CD4-positive, CD25-positive, alpha-beta regulatory T cell (primary cell): ENCODE measurements around the gene ZNF385C. TPM values are rescaled to one million over a fixed set of nuclear protein-coding genes. Genes with fewer than 3 reads are reported as not detected.

ENCODE experiments used
- ATAC-seq, 2 donors: fragments of 150-1000 bp; cut with Tn5 transposase; one replicate each; pipeline ENCODE4 v1.10.0; 2021; ENCODE audit warnings: low read depth in 2 of 2, moderate number of reproducible peaks in 2 of 2, moderate library complexity in 1 of 2
- DNase-seq, 3 donors: peaks; one replicate each; pipeline versions ENCODE4 v3.0.0 to v3.0.0-alpha.2; 2012 to 2022; ENCODE audit warnings: mixed read lengths in 1 of 3
- H3K27ac ChIP-seq: one replicate; pipeline ENCODE4 v1.7.0; 2013; ENCODE audit warnings: mild to moderate bottlenecking, low read length; ENCODE audit not compliant: insufficient read depth, poor library complexity, severe bottlenecking
- H3K27me3 ChIP-seq: one replicate; pipeline ENCODE4 v1.7.0; 2013; ENCODE audit warnings: low read length; ENCODE audit not compliant: control insufficient read depth, insufficient read depth
- H3K36me3 ChIP-seq: one replicate; pipeline ENCODE4 v1.7.0; 2013; ENCODE audit warnings: mild to moderate bottlenecking, low read length, moderate library complexity; ENCODE audit not compliant: control insufficient read depth, insufficient read depth
- H3K4me1 ChIP-seq: 2 replicates; pipeline ENCODE4 v1.7.0; 2013; ENCODE audit warnings: mild to moderate bottlenecking, low read length; ENCODE audit not compliant: insufficient read depth, control insufficient read depth, poor library complexity, severe bottlenecking
- H3K4me3 ChIP-seq: one replicate; pipeline ENCODE4 v1.7.0; 2013; ENCODE audit warnings: low read depth, mild to moderate bottlenecking, low read length, moderate library complexity
- H3K9me3 ChIP-seq, 2 experiments: 1 replicate in 1 of 2; 2 replicates in 1 of 2; pipeline ENCODE4 v1.7.0; 2013; ENCODE audit warnings: low read length in 2 of 2, mild to moderate bottlenecking in 1 of 2, moderate library complexity in 1 of 2; ENCODE audit not compliant: control insufficient read depth in 2 of 2
- H3K27ac Mint-ChIP-seq, 3 donors: one replicate each; pipeline ENCODE4 v1.8.0; 2020 to 2022; ENCODE audit warnings: mild to moderate bottlenecking in 3 of 3, mixed read lengths in 3 of 3, moderate library complexity in 2 of 3
- H3K27me3 Mint-ChIP-seq: one replicate; pipeline ENCODE4 v1.8.0; 2022; ENCODE audit warnings: mild to moderate bottlenecking, mixed read lengths
- H3K36me3 Mint-ChIP-seq: one replicate; pipeline ENCODE4 v1.8.0; 2020; ENCODE audit warnings: mixed read lengths
- H3K4me1 Mint-ChIP-seq, 4 donors: one replicate each; pipeline ENCODE4 v1.8.0; 2020 to 2022; ENCODE audit warnings: mixed read lengths in 4 of 4, mild to moderate bottlenecking in 1 of 4
- H3K4me3 Mint-ChIP-seq, 4 donors: one replicate each; pipeline ENCODE4 v1.8.0; 2020 to 2022; ENCODE audit warnings: mild to moderate bottlenecking in 4 of 4, mixed read lengths in 4 of 4, moderate library complexity in 3 of 4
- H3K9me3 Mint-ChIP-seq, 7 donors: one replicate each; pipeline ENCODE4 v1.8.0; 2020 to 2022; ENCODE audit warnings: mixed read lengths in 7 of 7, mild to moderate bottlenecking in 3 of 7, moderate library complexity in 2 of 7
- polyA plus RNA-seq, 4 donors: library from polyadenylated mRNA; unstranded; fragments of 300-500 nt; fragmentation: Illumina TruSeq; gene quantifications; one replicate each; pipeline ENCODE4 v1.2.3, GENCODE V29; 2021
- total RNA-seq: library from RNA; stranded (reverse); gene quantifications from one replicate; pipeline ENCODE4 v1.2.3, GENCODE V29; 2022

ZNF385C gene
- total and polyA plus RNA-seq, 5 donors from 2014 or later: 0.21 TPM; not detected in 4

DNA sequence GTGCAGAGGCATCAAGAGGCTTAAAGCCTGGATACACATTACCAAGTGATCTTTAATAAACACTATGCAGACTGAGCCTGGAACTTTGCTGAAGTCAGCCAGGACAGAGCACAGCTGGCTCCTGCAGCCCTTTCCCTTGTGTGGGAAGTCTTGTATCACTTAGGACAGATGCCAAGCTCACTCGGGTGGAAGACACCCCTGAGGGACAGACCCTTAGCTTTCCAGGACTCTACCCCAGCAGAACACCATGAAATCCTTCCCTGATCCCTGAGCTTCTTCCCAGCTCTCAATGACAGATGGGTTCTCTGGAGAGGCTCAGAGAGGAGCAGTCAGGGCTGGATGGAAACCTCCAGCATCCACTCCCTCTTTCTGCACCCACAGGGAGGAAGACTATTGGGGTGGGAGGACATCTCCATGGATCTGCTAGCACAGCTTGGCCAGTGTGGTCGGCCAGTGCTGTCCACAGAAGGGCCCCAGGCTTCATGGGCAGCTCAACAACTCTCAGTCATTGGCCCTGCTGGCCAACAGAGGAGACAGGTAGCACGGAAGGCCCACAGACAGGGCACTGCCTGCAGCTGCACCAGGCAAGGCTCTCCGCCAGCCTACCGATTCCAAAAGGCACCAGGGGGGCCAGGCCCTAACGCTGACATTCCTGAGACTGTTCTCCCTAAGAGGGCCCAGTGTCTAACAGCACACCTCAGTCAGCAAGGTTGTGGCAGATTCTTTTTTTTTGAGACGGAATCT is 40.6 kb upstream of the ZNF385C start:
- Mint-ChIP-seq H3K9me3 (no peaks in the 10 kb centered on the region), H3K4me1 (peaks cover 0 to 86% (median 50%) of the 10 kb centered on the region in 4 donors), H3K27me3 (no peaks in the 10 kb centered on the region), H3K4me3 (no peak overlapping the region), H3K27ac (peak overlapping the region in 1 of 3 donors; percentile 47), H3K36me3 (peaks cover 12% of the 10 kb centered on the region)
- peaks cover 36% of the 10 kb centered on the region for H3K4me1 ChIP-seq
- peaks cover 43% of the 10 kb centered on the region for H3K36me3 ChIP-seq
- ATAC-seq (no peak), DNase-seq (no peak)
- no peak overlapping the region for H3K27ac ChIP-seq
- H3K9me3 ChIP-seq: no peaks in the 10 kb centered on the region
- H3K4me3 ChIP-seq: no peak overlapping the region
- no peaks in the 10 kb centered on the region for H3K27me3 ChIP-seq

DNA sequence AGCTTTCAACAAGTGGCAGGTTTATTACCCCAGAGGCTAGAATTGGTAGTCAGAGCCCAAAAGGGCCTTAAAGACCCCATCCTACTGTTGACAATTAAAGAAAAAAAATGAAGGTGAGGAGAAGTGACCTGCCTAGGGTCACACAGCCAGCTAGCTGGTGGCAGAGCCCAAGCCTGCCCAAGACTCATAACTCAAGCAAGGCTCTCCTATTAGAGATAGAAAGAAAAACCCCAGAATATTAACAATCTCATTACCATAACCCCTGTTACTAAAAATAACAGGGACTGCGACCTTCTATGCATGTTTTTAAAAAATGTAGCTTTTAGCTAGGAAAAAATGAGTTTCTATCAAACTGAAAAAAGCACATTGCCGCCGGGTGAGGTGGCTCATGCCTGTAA is 38.4 kb upstream of the ZNF385C start:
- H3K27ac ChIP-seq: no peak overlapping the region
- no peaks in the 10 kb centered on the region for H3K9me3 ChIP-seq
- ATAC-seq (no peak), DNase-seq (no peak)
- H3K4me1 Mint-ChIP-seq: peaks cover 12 to 90% (median 55%) of the 10 kb centered on the region in 4 donors
- no peaks in the 10 kb centered on the region for H3K27me3 ChIP-seq
- no peaks in the 10 kb centered on the region for H3K27me3 Mint-ChIP-seq
- peak overlapping the region; percentile 85 to 93 (median 88) for H3K27ac Mint-ChIP-seq
- no peaks in the 10 kb centered on the region for H3K9me3 Mint-ChIP-seq
- H3K4me3 ChIP-seq: no peak overlapping the region
- H3K36me3 ChIP-seq: peaks cover 30% of the 10 kb centered on the region
- H3K4me3 Mint-ChIP-seq: peak overlapping the region in 1 of 4 donors; percentile 24
- peaks cover 11% of the 10 kb centered on the region for H3K36me3 Mint-ChIP-seq
- peaks cover 52% of the 10 kb centered on the region for H3K4me1 ChIP-seq

DNA sequence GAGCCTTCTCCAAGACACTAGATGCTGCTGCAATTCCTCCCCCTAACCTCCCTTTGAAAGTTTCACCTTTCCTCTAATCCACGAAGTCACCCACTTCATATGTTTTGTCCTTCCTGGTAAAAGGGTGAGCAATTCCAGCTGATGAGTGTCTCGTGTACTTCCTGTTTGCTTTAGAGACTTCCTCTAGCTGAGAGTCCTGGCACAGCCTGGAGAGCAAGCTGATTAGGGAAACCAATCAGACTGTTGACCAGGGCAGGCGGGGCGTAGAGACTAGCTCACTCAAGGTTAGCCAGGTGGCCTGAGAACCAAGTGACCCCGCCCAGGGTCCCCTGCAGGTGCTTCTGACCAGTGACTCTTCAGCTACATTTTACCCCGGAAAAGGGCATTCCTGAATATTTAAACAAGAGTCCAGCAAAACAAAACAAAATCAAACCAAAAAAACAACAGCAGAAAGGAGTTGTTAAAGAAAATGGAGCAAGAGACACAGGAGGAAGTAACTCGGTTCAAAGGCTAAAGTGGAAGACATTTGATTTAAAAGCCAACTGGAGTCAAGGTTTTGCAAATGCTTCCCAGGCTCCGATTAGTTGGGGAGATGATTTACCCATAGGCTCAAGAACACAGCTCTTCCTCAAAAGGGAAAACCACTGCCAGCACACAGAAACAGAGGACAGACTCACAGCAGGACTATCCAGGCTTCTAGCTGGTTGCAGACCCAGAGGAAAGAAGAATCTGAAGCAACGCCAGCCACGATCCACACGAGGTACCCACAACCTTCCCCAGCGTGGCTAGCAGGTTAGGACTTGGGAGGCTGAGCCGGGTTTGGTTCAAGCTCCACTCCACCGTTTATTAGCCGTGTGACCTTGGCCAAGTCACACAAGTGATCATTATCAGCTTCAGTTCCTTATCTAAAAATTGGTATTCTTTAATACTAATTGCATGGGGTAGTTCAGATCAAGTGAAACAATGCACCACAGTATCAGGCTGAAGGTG is 37.7 kb upstream of the ZNF385C start:
- peaks cover 13% of the 10 kb centered on the region for H3K36me3 Mint-ChIP-seq
- Histone ChIP-seq H3K9me3 (no peaks in the 10 kb centered on the region), H3K27me3 (no peaks in the 10 kb centered on the region), H3K36me3 (peaks cover 29% of the 10 kb centered on the region), H3K27ac (peak overlapping the region; percentile 6), H3K4me3 (peak overlapping the region; percentile 18), H3K4me1 (peaks cover 52% of the 10 kb centered on the region)
- no peak for ATAC-seq
- H3K27me3 Mint-ChIP-seq: no peaks in the 10 kb centered on the region
- peak overlapping the region in 3 of 4 donors; percentile 7 to 24 (median 15) for H3K4me3 Mint-ChIP-seq
- H3K9me3 Mint-ChIP-seq: no peaks in the 10 kb centered on the region
- peaks cover 12 to 89% (median 56%) of the 10 kb centered on the region in 4 donors for H3K4me1 Mint-ChIP-seq
- no peak for DNase-seq
- peak overlapping the region; percentile 85 to 93 (median 88) for H3K27ac Mint-ChIP-seq

DNA sequence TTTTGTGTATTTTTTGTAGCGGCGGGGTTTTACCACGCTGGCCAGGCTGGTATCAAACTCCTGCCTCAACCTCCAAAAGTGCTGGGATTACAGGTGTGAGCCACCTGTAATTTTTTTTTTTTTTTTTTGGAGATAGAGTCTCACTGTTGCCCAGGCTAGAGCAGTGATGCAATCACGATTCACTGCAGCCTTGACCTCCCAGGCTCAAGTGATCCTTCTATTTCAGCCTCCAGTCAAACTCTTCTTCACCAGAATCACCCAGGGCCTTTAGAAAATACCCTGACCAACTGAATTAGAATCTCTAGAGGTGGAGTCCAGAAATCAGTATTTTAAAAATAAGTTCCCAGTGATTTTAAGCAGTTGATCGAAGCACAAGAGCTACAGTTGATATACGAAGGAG is 36.9 kb upstream of the ZNF385C start:
- Histone ChIP-seq H3K9me3 (no peaks in the 10 kb centered on the region), H3K4me3 (no peak overlapping the region), H3K36me3 (peaks cover 36% of the 10 kb centered on the region), H3K27ac (no peak overlapping the region), H3K4me1 (peaks cover 52% of the 10 kb centered on the region), H3K27me3 (no peaks in the 10 kb centered on the region)
- Mint-ChIP-seq H3K27ac (peak overlapping the region in 2 of 3 donors; percentile 85 to 93), H3K27me3 (no peaks in the 10 kb centered on the region), H3K4me3 (peak overlapping the region in 1 of 4 donors; percentile 7), H3K36me3 (peaks cover 16% of the 10 kb centered on the region), H3K9me3 (no peaks in the 10 kb centered on the region), H3K4me1 (peaks cover 12 to 89% (median 57%) of the 10 kb centered on the region in 4 donors)
- no peak for DNase-seq
- ATAC-seq: no peak

DNA sequence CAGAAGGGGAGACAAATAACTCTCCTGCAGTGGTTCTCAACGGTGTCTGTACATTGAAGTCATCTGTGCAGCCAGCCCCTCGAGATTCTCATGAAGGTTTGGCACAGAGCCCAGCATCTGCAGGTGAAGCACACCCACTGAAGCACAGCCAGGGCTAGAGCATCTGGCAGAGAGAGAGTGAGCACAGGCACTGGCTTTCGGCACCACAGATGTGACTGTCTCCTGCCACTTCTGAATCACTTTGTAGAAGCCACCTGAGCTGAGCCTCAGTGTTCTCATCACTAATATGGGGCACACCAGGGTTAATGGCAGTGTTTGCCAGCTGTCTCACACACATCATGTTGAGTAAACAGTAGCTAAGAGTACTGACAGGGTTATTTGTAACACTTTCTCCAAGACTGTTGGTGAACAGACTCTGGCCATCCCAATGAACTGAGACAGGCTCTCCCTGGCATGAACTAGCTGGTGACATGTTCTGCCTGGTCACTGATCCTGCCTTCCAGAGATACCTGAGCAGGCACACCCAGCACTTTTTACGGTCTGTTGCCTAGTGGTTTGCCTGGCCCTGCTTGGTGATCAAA is 35.3 kb upstream of the ZNF385C start:
- Histone ChIP-seq H3K4me3 (no peak overlapping the region), H3K9me3 (no peaks in the 10 kb centered on the region), H3K36me3 (peaks cover 49% of the 10 kb centered on the region), H3K4me1 (peaks cover 49% of the 10 kb centered on the region), H3K27ac (no peak overlapping the region), H3K27me3 (no peaks in the 10 kb centered on the region)
- Mint-ChIP-seq H3K36me3 (peaks cover 21% of the 10 kb centered on the region), H3K4me3 (peak overlapping the region in 2 of 4 donors; percentile 21 to 29), H3K27ac (peak overlapping the region; percentile 72 to 84 (median 74)), H3K4me1 (peaks cover 12 to 75% (median 54%) of the 10 kb centered on the region in 4 donors), H3K9me3 (no peaks in the 10 kb centered on the region), H3K27me3 (no peaks in the 10 kb centered on the region)
- ATAC-seq: peak; percentile 63 to 79
- DNase-seq: peak in 1 of 3 donors; percentile 42

DNA sequence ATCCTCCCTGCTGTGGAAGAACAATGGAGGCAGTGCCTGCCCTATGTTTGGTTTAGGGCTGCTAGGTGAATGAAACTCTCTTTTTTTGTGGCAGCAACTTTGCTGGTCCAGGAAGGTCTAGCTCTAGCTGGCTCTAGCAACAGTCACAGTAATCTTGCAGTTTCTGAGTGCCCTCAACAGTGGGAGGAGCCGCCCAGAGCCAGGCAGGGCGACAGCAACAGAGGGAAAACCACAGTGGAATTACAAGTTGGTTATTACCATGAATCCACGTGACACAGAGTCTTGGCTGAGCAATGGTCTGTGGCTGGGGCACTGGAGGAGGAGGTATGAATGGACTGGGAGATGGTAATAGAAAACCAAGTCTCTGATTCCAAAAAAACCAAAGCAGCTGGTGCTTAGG is 34.7 kb upstream of the ZNF385C start:
- Histone ChIP-seq H3K27me3 (no peaks in the 10 kb centered on the region), H3K4me1 (peaks cover 45% of the 10 kb centered on the region), H3K36me3 (peaks cover 55% of the 10 kb centered on the region), H3K4me3 (no peak overlapping the region), H3K9me3 (no peaks in the 10 kb centered on the region), H3K27ac (no peak overlapping the region)
- peaks cover 26% of the 10 kb centered on the region for H3K36me3 Mint-ChIP-seq
- ATAC-seq: peak in 1 of 2 donors; percentile 12
- H3K4me1 Mint-ChIP-seq: peaks cover 12 to 69% (median 49%) of the 10 kb centered on the region in 4 donors
- H3K27ac Mint-ChIP-seq: peak overlapping the region; percentile 70 to 74 (median 72)
- H3K4me3 Mint-ChIP-seq: peak overlapping the region in 2 of 4 donors; percentile 29 to 40
- no peak for DNase-seq
- H3K27me3 Mint-ChIP-seq: no peaks in the 10 kb centered on the region
- no peaks in the 10 kb centered on the region for H3K9me3 Mint-ChIP-seq

DNA sequence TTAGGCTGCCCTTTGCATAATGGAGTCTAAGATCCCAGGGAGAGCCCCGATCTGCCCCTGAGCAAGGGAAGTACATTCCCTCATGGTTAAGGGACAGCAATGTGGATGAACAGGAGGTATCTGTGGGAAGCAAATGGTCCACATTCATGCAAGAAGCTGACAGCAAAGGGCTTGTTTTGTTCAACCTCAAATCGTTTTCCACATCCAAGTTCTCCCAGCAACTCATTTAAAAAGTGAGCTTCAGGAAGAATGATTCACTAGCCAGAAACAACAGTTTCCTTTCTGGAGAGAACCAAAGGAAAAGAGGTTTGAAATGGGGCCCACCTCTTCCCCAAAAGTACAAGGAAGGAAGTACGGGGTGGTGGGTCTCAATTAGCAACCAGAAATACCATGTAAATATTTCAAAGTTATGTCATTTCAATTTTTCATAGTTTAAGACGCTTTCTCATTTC is 33.7 kb upstream of the ZNF385C start:
- H3K4me1 Mint-ChIP-seq: peaks cover 12 to 62% (median 47%) of the 10 kb centered on the region in 4 donors
- peaks cover 64% of the 10 kb centered on the region for H3K36me3 ChIP-seq
- peaks cover 29% of the 10 kb centered on the region for H3K36me3 Mint-ChIP-seq

More for the DNA sequence above, 33.7 kb upstream of the ZNF385C start:
- no peaks in the 10 kb centered on the region for H3K27me3 ChIP-seq
- Mint-ChIP-seq H3K9me3 (no peaks in the 10 kb centered on the region), H3K4me3 (peak overlapping the region in 1 of 4 donors; percentile 29), H3K27ac (peak overlapping the region; percentile 72 to 86 (median 74)), H3K27me3 (no peaks in the 10 kb centered on the region)
- no peak for ATAC-seq
- H3K27ac ChIP-seq: no peak overlapping the region
- H3K4me1 ChIP-seq: peaks cover 43% of the 10 kb centered on the region
- no peak for DNase-seq
- H3K9me3 ChIP-seq: no peaks in the 10 kb centered on the region
- no peak overlapping the region for H3K4me3 ChIP-seq
